GM19025 (cell line): ENCODE data around the gene RBM23.
"Not testable (repeated sequence)": the region's sequence is repeated elsewhere in the genome, so short reads cannot be mapped to it uniquely, and the experiment has no call there.

Source experiments
- ATAC-seq: cut with Tn5 transposase; IDR thresholded peaks from one replicate; pipeline ENCODE4 v1.9.1; 2021; ENCODE audit warnings: mild to moderate bottlenecking, low read depth, moderate library complexity; ENCODE audit not compliant: unreplicated experiment

RBM23 gene

DNA sequence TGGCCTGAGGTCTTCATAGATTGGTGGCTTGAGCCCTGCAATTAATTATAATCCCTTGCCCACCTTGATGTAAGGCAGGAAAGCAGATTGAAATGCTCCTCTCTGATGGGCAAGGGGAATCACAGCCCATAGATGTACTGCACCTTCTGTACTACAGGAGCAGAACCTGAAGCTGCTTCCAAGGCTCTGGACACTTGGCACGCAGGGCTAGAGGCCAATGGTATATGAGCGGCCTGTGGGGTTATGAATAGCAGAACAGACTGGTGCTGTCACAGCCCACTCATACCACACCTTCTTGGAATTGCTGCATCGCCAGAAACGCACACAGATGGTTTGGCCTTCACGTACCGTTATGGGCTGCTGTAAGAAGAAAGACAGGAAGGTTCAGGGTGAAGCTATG, 1.7 kb upstream of the RBM23 start:
- no peak for ATAC-seq

DNA sequence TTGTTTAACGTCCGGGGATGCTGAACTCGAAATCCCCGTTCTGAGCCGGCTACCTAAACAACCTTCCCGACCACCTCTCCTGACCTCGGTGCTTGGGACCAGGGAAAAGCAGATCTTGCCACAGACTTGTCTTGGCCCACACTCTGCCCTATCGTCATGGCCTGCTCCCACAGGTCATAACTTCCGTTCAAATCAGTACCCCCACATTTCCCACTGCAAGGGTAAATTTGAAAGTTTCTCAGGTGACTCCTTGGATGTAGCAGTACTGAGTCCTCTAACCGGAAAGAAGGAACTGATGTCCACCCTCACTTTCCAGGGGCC, 612 bp upstream of the RBM23 start:
- peak; percentile 6 for ATAC-seq

DNA sequence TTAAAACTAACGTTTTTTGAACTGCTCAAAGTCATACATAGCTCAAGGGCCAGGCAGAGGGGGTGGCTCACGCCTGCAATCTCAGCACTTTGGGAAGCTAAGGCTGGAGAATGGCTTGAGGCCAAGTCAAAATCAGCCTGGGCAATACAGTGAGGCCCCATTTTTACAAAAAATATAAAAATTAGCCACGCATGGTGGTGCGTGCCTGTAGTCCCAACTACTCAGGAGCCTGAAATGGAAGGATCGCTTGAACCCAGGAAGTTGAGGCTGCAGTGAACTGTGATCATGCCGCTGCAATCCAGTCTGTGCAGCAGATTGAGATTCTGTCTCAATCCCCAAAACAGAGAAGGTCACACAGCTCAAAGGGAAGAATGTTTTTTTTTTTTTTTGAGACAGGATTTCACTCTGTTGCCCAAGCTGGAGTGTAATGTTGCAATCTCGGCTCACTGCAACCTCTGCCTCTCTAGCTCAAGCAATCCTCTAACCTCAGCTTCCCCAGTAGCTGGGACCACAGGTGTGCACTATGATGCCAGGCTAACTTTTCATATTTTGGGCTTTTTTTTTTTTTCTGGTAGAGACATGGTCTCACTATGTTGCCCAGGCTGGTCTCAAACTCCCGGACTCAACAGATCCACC, 2.9 kb downstream of the RBM23 start:
- no peak for ATAC-seq

DNA sequence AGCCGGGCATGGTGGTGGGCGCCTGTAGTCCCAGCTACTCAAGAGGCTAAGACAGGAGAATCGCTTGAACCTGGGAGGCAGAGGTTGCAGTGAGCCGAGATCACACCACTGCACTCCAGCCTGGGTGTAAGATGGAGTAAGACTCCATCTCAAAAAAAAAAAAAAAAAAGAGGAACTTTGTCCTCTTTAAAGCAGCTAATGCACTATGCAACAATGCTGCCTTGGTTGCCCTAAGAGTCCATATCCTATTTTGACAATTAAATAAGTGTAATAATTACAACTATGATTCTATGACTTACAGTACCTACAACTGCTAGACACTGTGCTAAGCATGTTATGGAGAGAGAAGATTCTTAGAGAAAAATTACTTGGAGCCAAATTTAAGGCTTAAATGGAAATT, 4.1 kb downstream of the RBM23 start:
- not testable (repeated sequence) for ATAC-seq

DNA sequence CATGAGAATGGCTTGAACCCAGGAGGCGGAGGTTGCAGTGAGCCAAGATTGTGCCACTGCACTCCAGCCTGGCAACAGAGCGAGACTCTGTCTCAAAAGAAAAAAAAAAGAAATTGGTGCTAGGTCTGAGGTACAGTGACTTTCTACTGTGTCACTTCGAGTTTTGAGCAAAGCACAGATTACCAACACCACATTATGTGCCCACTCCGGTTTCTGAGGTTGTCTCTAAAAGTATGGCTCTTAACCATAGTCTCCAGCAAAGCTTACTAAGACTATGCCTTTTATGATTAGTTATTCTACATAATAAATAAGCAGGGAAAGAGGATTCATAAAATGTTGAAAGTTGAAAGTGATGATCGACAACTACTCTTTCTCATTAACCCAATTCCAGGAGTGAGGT, 8.0 kb downstream of the RBM23 start:
- ATAC-seq: no peak

DNA sequence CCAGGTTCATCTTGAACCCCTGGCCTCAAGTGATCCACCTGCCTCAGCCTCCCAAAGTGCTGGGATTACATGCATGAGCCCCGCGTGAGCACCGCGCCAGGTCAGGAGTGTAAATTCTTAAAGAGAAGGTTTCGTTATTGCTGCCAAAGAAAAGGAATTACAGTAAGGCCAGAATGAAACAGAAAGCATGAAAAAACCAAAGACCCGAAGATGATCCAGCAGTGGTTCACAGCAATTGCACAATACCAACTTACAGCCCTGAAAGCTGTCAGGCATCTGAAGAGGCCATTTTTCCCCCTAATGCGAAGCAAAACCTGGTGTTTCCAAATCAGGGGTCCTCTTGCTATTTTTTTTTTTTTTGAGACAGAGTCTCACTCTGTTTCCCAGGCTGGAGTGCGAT, 10.3 kb downstream of the RBM23 start:
- ATAC-seq: no peak

DNA sequence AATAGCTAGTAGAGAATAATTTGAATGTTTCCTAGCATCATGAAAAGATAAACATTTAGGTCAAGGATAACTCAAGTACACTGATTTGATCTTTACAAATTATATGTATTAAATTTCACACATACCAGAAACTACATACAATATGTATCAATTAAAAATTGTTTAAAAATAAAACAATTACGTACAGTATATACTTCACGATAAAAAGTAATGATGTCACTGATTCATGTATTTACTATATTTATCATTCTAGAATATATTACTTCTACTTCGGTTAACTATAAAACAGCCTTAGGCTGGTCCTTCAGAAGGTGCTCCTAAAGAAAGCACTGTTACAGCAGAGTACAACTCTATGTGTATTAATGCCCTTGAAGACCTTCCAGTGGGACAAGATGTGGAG, 11.5 kb downstream of the RBM23 start:
- ATAC-seq: no peak

DNA sequence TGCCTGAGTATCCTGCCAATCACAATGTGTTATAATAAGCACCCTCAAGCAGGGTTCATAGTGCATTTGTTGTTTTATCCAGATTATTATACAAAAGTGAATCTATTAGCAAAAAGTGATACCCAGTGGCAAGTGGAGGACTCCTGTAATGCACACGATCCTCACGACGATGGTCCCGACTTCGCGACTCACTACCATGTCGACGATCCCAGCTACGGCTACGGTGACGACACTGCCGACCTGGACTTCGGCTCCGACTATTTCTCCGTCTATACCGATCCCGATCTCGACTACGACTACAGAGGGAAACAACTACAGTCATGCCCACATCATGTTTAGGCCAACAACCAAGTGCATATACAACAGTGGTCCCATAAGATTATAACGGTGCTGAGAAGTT, 12.9 kb downstream of the RBM23 start:
- ATAC-seq: no peak

DNA sequence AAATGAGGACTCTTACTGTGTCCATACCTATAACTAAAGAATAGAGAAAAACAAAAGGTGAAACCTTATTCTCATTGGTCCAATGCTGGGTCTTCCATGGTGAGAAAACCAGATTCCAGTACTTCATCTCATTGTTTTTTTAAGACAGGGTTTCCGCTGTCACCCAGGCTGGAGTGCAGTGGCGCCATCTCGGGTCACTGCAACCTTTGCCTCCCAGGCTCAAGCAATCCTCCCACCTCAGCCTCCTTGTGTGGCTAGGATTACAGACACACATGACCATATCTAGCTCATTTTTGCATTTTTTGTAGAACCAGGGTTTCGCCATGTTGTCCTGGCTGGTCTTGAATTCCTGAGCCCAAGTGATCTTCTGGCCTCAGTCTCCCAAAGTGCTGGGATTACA, 13.3 kb downstream of the RBM23 start:
- no peak for ATAC-seq

DNA sequence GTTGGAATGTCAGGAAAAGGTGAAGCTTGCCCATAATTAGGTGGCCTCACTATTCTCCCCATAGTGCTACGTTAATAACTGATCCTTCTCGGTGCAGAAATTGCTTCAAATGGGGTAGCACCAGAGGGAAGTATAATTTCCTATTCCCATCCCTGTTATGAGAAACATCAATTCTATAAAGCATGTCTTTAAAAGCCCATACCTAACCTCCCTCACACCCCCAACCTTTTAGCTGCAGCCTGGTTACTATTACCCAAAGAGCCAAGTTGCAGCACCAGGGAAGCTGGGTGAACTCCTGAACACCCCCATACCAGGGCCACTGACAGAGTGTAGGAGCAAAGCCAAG, 15.2 kb downstream of the RBM23 start:
- no peak for ATAC-seq

DNA sequence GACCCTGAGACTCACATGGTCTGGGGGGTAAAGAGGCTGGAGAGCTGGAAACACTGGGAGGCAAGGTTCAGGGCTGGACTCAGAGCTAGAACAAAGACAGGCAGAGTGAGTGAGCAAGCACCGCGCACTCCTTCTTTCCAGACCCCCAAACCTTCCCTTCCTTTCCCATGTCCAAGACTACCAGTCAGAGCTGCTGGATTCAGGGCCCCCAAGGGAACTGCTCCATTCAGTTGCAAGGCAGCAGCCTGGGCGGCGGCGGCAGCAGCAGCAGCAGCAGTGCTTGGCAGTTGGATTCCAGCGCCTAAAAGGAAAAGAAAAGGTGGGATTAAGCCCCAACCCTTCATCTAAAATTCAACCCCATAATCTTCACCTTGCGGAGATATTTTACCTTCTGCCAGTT, 17.1 kb downstream of the RBM23 start:
- no peak for ATAC-seq

DNA sequence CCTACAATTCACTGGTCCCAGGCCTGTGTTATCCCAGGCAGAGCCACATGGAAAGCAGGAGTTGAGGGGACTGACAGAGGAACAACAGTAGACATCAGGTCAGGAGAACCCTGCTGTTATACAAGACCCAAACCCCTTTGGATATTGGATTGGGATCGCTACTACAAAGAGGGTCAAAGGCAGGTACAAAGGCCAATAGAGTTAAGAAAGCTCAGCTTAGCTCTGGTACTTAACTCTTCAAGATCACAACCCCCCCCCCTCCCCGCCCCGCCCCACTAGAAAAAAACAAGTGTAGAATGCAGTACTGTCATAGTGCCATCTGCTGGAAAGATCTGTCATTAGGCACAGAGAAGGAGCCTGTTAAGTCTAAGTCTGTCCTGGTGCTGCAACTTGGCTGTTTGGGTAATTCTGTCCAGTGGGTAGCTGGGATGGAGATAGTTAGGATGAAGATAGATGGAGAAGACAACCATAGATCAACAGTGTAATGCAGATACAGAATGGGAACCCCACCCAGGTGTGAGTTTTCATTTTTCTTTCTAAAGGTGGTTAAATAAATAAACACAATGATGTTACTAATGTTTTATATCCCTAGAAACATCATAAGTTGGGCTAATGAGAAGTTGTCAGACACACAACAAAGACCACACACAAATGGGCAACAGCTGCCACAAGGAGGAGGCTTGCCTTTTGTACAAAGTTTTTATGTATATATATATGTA, 18.7 kb downstream of the RBM23 start:
- no peak for ATAC-seq

DNA sequence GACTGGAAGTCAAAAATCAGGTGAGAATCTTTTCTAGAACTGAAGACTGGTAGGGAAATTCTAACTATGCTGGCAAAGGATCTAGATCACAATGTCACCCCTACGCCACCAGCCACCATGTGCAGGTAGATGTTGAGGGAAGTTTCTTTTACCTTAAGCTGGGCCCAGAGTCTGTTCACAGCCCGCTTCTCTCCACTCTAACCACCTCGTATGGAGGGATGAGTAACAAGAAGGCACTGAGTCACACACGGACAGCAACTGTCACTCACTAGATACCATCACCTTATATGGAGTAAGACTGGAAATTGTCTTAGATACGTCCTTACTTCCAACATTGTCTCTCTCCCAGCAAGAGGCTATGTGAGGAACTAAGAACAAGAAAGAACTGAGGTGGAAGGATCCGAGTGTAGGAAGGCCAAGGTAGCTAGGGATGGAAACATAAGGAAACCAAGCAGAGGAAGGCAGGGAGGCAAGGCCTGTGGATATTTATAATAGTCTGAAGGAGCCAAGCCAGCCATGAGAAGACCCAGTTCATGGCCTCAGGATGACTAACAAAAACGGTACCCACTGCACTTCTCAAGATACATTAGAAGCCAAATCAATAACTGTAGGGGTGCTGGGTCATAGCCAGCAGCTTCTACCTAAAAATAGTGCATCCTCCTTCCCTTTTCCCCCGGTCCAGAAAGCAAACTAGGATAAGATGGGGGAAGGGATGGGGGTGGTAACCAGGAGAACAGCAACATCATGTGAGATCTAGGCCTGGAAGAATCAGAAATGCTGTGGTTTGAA, 20.5 kb downstream of the RBM23 start:
- ATAC-seq: no peak

DNA sequence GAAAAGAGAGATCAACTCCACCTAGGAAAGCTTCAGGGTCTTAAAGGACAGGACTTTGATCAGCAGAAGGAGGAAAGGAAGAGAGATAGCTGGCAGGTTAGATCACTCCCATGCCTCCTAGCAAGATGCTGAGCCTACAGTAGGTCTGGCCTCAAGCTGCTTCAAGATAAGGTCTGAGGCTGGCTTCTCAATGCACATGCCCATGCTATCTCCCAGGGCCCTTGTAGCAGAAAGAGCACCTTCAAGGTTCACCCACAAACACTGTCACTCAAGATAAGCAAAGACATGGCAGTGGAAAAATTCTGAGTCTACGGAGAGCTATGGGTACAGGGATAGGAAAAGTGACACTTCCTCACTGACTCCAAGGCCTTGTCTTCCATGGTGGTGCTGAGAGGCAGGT, 21.6 kb downstream of the RBM23 start:
- ATAC-seq: no peak

DNA sequence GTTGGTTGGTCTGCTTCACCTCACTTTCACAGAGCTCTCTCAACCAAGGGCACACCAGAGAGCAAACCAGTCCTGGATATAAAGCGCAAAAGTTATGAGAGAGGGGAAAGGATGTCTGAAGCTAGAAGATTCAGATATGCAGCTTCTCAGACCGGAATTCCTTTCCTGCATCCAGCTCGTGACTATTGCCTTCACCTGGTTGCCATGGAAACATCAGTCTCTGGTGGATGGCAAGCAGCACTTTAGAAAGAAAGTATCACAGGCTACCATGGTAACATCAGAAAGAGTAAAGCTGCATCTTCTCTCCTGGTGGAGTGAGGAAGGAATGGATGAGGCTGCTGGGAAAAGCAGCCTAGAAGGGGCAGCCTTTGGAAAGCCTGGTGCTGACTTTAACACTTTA, 22.2 kb downstream of the RBM23 start:
- ATAC-seq: no peak

DNA sequence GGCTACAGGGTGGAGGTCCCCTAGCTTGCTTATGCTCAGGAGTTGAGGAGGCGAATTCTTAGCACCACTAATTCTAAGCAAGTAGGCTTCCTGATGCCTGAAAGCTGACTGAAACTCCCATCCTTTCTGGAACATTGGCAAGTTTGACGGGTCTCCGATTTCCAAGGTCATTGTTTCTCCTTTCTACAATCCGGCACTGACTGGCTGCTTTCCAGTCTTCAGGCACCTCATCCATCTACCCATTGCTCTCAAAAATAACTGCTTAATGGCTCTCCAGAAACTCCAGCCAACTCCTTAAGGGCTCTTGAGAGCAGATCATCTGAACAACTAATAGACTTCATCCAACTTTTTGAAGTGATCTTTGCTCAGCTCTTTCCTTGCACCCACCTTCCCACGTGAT, 22.6 kb downstream of the RBM23 start:
- ATAC-seq: no peak

DNA sequence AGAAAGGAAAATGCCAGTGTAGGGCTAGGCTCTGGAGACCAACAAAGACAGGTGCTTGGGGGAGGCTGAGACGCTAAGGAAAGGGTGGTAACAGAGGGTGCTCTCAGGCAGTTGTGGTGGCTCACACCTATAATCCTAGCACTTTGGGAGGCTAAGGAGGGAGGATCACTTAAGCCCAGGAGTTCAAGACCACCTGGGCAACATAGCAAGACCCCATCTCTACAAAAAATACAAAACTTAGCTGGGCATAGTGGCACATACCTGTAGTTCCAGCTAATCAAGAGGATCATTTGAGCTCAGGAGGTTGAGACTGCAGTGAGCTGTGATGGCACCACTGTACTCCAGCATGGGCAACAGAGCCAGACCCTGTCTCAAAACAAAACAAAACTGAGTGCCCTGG, 23.5 kb downstream of the RBM23 start:
- ATAC-seq: no peak

DNA sequence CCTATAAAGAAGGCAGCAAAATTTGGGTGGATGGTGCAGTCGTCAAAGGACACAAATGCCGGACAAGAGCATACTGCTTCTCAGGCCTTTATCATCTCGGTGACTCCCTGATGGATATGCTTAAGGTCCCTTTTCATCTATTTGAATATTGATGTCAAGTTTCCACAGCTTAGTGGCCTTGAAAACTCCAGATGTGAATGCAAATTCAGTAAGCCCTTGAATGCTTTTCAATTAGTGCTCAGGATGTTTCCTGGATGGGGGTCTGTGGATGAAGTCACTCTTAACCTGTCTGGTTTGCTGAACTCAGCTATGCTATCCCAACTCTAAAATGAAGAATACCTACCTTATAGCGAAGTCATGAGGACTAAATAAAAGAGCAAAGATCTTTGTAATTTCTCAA, 25.2 kb downstream of the RBM23 start:
- no peak for ATAC-seq

DNA sequence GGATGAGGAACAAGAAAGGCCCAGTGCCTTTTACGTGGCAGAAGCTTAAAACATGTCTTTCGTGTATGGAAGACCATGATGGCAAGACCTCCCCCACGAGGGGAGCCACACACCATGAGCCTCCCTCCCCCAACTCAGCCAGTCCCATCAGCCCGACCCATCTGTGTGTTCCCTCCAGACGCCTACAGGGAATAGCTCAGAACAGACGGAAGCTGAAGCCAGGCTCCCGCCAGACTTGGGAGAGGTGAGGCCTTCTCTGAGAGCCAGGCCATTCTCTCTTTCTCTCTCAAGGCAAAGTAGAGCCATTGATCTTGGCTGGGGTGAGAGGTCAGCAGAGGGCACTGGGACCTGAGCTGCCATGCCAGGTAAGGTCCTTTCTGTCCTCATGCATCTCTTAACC, 26.5 kb downstream of the RBM23 start:
- ATAC-seq: no peak

DNA sequence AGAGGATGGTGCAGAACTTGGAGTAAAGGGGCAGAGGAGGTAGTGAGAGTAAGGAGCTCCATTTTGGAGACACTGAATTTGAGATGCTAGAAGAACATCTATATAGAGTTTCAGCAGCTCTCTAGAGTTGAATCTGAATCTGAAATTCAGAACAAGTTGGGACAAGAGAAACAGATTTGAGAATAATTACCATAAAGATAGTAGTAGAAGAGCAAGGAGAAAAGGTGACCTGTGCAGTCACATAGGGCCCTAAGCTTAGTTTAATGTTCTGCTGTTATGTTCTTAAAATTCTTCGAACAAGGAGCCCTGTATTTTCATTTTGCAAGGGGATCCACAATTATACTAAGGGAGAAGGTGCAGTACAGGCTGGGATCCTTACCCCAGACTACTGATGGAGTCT, 28.5 kb downstream of the RBM23 start:
- no peak for ATAC-seq

DNA sequence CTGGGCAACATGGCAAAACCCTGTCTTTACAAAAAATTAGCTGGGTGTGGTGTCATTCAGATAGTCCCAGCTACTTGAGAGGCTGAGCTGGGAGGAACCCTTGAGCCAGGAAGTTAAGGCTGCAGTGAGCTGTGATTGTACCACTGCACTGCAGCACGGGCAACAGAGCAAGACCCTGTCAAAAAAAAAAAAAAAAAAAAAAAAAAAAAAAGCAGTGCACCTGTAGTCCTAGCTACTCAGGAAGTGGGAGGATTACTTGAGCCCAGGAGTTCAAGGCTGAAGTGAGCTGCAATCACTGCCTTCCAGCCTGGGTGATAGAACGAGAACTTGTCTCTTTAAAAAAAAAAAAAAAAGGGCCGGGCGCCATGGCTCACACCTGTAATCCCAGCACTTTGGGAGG, 30.3 kb downstream of the RBM23 start:
- ATAC-seq: no peak

DNA sequence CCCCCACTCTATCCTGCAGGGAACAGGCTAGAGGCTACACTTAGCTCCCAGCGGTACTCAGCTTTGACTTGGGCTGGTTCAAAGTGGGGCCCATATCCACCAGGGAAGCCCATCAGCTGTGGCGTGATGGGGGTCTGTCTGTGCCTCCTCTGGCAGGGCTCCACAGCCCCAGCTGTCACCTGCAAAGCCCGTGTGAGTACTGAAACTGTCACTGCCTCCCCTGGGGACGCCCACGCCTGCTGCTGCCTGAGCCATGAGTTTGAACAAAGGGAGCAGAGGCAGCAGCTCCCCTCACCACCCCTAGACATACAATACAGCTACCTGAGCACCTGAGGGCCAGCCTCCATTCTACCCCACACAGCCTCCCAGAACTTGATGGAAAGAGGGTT, 31.0 kb downstream of the RBM23 start:
- peak; percentile 38 for ATAC-seq
